ENCODE results near the gene UQCC2.
A peak's percentile ranks its signal among the peaks of the same experiment; 100 is the strongest.

Gene UQCC2

GRCh38 chr6:33691456-33692077, 19.9 kb downstream of the UQCC2 start:
- no peak for DNase-seq (ENCODE audit: low read depth)

- no peak for DNase-seq (ENCODE audit: low read depth)
Measured at GRCh38 chr6:33690766-33691165, 20.7 kb downstream of the UQCC2 start.

- DNase-seq (ENCODE audit: low read depth) = no peak
Measured at GRCh38 chr6:33689879-33690278, 21.6 kb downstream of the UQCC2 start.

GRCh38 chr6:33689148-33689494, 22.4 kb downstream of the UQCC2 start:
- no peak for DNase-seq (ENCODE audit: low read depth)

GRCh38 chr6:33688451-33689147, 22.9 kb downstream of the UQCC2 start:
- no peak for DNase-seq (ENCODE audit: low read depth)

GRCh38 chr6:33688006-33688405, 23.5 kb downstream of the UQCC2 start:
- DNase-seq (ENCODE audit: low read depth) = no peak

GRCh38 chr6:33686981-33687975, 24.2 kb downstream of the UQCC2 start:
- DNase-seq (ENCODE audit: low read depth) = no peak

GRCh38 chr6:33686225-33686924, 25.1 kb downstream of the UQCC2 start:
- no peak for DNase-seq (ENCODE audit: low read depth)

- DNase-seq (ENCODE audit: low read depth) = no peak
Measured at GRCh38 chr6:33685411-33686224, 25.9 kb downstream of the UQCC2 start.

- DNase-seq (ENCODE audit: low read depth) = no peak
Measured at GRCh38 chr6:33684983-33685382, 26.5 kb downstream of the UQCC2 start.

- DNase-seq (ENCODE audit: low read depth) = no peak
Measured at GRCh38 chr6:33684428-33684896, 27.0 kb downstream of the UQCC2 start.

GRCh38 chr6:33683576-33684427, 27.7 kb downstream of the UQCC2 start:
- no peak for DNase-seq (ENCODE audit: low read depth)

- no peak for DNase-seq (ENCODE audit: low read depth)
Measured at GRCh38 chr6:33683051-33683571, 28.4 kb downstream of the UQCC2 start.

GRCh38 chr6:33682341-33682740, 29.2 kb downstream of the UQCC2 start:
- no peak for DNase-seq (ENCODE audit: low read depth)

- no peak for DNase-seq (ENCODE audit: low read depth)
Measured at GRCh38 chr6:33679761-33680160, 31.7 kb downstream of the UQCC2 start.

- no peak for DNase-seq (ENCODE audit: low read depth)
Measured at GRCh38 chr6:33678932-33679490, 32.5 kb downstream of the UQCC2 start.

- no peak for DNase-seq (ENCODE audit: low read depth)
Measured at GRCh38 chr6:33678233-33678931, 33.1 kb downstream of the UQCC2 start.

- DNase-seq (ENCODE audit: low read depth) = no peak
Measured at GRCh38 chr6:33677689-33678088, 33.8 kb downstream of the UQCC2 start.

- peak; percentile 55 for DNase-seq (ENCODE audit: low read depth)
Measured at GRCh38 chr6:33677143-33677660, 34.3 kb downstream of the UQCC2 start.
